ENCODE data around the gene GUCD1. TPM values are rescaled to one million over a fixed set of nuclear protein-coding genes. Genes with fewer than 3 reads are reported as not detected.

The GUCD1 gene
- total and polyA plus RNA-seq, 9 of the 15 experiments (the other 6 are each of a cell fraction or from before 2014, with no cell fraction given): 31.5 to 67.8 (median 50.3) TPM

DNA sequence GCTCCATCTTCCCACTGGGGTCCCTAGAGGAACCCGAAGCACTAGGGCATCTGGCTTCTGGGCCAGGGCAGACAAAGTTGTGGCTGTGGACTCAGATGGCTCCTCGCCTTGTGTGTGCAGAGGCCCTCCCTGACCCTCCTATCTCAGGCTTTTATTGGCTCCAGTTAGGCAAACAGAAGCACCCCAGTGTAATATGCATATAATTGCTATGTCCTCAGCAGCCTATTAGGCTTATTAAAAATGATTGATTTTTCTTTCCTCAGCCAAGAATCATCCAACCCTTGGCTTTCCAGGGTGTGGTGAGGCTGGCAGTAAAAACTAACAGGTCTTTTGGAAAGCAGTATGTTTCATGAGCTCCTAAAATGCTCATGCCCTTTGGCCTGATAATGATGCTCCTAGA is 37.5 kb downstream of the GUCD1 start:
- WGBS (ENCODE audit: insufficient coverage, low coverage, missing lambda C conversion rate): 33% methylated on average over 2 of the region's 2 CpGs
- no peak for FAIRE-seq
- BruUV-seq (replicated peaks): no TSS peak
- Histone ChIP-seq H3K4me1 (replicated peaks in 1 of 2; ENCODE audit: control insufficient read depth in 2 of 2, insufficient read depth in 2 of 2, low read length in 2 of 2) (peaks cover 4 to 5% of the 10 kb centered on the region in 2 experiments; a peak in 4 of 5 replicates), H3K27ac (ENCODE audit: extremely low read depth, low read depth, low read length) (no peak overlapping the region), H3K9me3 (replicated peaks; ENCODE audit: control insufficient read depth, insufficient read depth, low read depth, low read length) (no peaks in the 10 kb centered on the region), H4K20me1 (replicated peaks; ENCODE audit: control insufficient read depth, insufficient read depth, low read length) (0 out of 2 replicates have a peak, but pooled peaks cover 3% of the 10 kb centered on the region), H3K27me3 (ENCODE audit: control insufficient read depth in 2 of 2, insufficient read depth in 2 of 2, low read length in 2 of 2) (no peaks in the 10 kb centered on the region), H3K9me1 (ENCODE audit: control insufficient read depth, insufficient read depth, low read length) (no peaks in the 10 kb centered on the region), H3K9ac (ENCODE audit: insufficient read depth in 1 of 2, low read depth in 2 of 2, low read length in 2 of 2) (no peak overlapping the region), H3K36me3 (ENCODE audit: control insufficient read depth, insufficient read depth, low read length) (no peaks in the 10 kb centered on the region), H2AFZ (ENCODE audit: low read depth, low read length) (no peak overlapping the region), H3K4me2 (ENCODE audit: insufficient read depth, low read length) (no peak overlapping the region), H3K4me3 (no peak overlapping the region), H3K79me2 (ENCODE audit: control insufficient read depth, insufficient read depth, low read length) (no peaks in the 10 kb centered on the region)
- POLR2A ChIA-PET: no interaction called here
- in situ Hi-C loops (cut with MboI) (loop anchor here (25.0 kb wide), 1 partner anchor 555 kb away; the partner anchor contains the start of genes DDT, DDTL and GSTT2B), intact Hi-C loops (cut with micrococcal nuclease) (no loop called here)
- CTCF ChIA-PET (ENCODE audit: low intra/inter-chr PET ratio): no interaction called here
- ATAC-seq: no peak
- TF ChIP-seq, protein P1, sequence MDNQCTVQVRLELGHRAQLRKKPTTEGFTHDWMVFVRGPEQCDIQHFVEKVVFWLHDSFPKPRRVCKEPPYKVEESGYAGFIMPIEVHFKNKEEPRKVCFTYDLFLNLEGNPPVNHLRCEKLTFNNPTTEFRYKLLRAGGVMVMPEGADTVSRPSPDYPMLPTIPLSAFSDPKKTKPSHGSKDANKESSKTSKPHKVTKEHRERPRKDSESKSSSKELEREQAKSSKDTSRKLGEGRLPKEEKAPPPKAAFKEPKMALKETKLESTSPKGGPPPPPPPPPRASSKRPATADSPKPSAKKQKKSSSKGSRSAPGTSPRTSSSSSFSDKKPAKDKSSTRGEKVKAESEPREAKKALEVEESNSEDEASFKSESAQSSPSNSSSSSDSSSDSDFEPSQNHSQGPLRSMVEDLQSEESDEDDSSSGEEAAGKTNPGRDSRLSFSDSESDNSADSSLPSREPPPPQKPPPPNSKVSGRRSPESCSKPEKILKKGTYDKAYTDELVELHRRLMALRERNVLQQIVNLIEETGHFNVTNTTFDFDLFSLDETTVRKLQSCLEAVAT (IDR thresholded peaks at IDR 0.05): no peak
- TF ChIP-seq TCFL5 (CRISPR knock-in tag; conservative IDR thresholded peaks at IDR 0.05) (no peak), SAFB (IDR thresholded peaks at IDR 0.05; ENCODE audit: borderline replicate concordance, low read depth, low read length) (no peak), ZNF707 (CRISPR knock-in tag; conservative IDR thresholded peaks at IDR 0.05) (no peak)
- TF ChIP-seq, protein P2, sequence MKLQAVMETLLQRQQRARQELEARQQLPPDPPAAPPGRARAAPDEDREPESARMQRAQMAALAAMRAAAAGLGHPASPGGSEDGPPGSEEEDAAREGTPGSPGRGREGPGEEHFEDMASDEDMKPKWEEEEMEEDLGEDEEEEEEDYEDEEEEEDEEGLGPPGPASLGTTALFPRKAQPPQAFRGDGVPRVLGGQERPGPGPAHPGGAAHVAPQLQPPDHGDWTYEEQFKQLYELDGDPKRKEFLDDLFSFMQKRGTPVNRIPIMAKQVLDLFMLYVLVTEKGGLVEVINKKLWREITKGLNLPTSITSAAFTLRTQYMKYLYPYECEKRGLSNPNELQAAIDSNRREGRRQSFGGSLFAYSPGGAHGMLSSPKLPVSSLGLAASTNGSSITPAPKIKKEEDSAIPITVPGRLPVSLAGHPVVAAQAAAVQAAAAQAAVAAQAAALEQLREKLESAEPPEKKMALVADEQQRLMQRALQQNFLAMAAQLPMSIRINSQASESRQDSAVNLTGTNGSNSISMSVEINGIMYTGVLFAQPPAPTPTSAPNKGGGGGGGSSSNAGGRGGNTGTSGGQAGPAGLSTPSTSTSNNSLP (IDR thresholded peaks at IDR 0.05; ENCODE audit: borderline replicate concordance, low read depth, low read length): no peak
- no peak for DNase-seq (ENCODE audit: extremely low read depth in 1 of 4, low spot score in 3 of 4)
